ENCODE results near the gene GGT5.
"Not testable (repeated sequence)": the region's sequence is repeated elsewhere in the genome, so short reads cannot be mapped to it uniquely, and the experiment has no call there.

The GGT5 gene

DNA sequence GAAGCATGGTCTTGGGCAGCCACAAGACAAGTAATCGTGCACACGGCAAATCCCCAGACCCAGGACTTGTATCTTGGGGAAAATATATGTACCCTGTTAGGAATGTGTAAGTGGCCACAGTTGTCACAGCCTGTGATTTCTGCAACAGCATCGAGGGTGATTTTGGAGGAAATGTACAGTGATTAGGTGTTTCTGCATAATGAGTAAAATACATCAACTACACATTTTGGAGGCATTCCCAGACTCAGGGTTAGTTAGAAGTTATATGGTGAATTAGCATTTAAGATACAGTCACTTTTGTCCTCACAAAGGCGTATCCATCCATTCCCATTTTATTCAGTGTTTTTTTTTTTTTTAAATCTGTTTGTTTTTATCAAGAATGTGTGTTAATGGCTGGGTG lies 35.2 kb downstream of the GGT5 start:
- Histone ChIP-seq H3K27ac (no peak overlapping the region), H3K9ac (ENCODE audit: insufficient read length) (no peak overlapping the region), H3K9me3 (ENCODE audit: low read depth, low read length) (no peaks in the 10 kb centered on the region), H3K4me3 (no peak overlapping the region), H3K36me3 (ENCODE audit: insufficient read depth, low read length) (no peaks in the 10 kb centered on the region)
- no peak for TF ChIP-seq POLR2AphosphoS5 (IDR thresholded peaks at IDR 0.05; ENCODE audit: borderline replicate concordance, low read depth, low read length)
- no peak for TF ChIP-seq EZH2 (IDR thresholded peaks at IDR 0.05)
- TF ChIP-seq FOXP2 (optimal IDR thresholded peaks at IDR 0.05; ENCODE audit: control extremely low read depth, extremely low read length, insufficient read depth) = no peak
- DNase-seq (ENCODE audit: low read depth, low spot score) = no peak

DNA sequence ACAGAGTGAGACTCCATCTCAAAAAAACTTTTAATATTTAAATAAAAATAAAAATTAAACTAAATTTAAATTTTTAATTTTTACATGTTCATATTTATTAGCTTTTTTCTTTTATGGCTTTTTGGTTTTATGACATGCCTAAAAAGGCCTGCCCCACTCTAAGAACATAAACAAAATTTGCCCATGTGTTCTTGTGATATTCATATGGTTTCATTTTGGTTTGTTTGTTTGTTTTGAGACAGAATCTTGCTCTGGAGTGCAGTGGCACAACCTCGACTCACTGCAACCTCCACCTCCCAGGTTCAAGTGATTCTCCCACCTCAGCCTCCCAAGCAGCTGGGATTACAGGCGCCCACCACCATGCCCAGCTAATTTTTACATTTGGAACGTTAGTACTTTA lies 35.9 kb downstream of the GGT5 start:
- no peak overlapping the region for H3K27ac ChIP-seq
- TF ChIP-seq FOXP2 (optimal IDR thresholded peaks at IDR 0.05; ENCODE audit: control extremely low read depth, extremely low read length, insufficient read depth) = no peak
- no peak for TF ChIP-seq EZH2 (IDR thresholded peaks at IDR 0.05)
- TF ChIP-seq POLR2AphosphoS5 (IDR thresholded peaks at IDR 0.05; ENCODE audit: borderline replicate concordance, low read depth, low read length) = no peak
- H3K9me3 ChIP-seq (ENCODE audit: low read depth, low read length) = no peaks in the 10 kb centered on the region
- H3K9ac ChIP-seq (ENCODE audit: insufficient read length) = no peak overlapping the region
- no peak for DNase-seq (ENCODE audit: low read depth, low spot score)
- no peaks in the 10 kb centered on the region for H3K36me3 ChIP-seq (ENCODE audit: insufficient read depth, low read length)
- H3K4me3 ChIP-seq = no peak overlapping the region

DNA sequence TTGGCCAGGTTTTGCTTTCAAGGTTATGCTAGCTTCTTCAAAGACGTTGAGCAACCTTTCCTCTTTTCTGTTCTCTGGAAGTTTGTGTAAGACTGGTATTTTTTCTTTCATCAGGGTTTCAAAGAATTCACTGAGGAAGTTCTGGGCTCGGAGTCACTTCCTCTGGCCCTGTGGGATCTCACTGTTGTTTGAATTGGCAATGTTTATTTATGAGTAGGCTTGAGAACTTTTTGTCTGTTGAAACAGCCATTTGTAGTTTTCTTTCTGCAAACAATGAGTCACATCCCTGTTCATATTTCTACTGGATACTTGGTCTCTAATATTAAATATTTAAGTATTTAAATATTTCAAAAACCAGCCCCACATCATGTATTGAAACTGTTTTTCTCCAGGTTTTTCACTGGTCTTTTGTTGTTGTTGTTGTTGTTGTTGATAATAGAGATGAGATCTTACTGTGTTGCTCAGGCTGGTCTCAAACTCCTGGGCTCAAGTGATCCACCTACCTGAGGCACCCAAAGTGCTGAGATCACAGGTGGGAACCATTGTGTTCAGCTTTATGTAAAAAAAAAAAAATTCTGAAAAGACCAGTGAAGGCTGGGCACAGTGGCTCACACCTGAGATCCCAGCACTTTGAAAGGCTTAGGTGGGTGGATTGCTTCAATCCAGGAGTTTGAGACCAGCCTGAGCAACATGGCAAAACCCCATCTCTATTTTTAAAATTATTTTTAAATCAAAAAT lies 36.7 kb downstream of the GGT5 start:
- Histone ChIP-seq H3K9ac (ENCODE audit: insufficient read length) (no peak overlapping the region), H3K4me3 (no peak overlapping the region), H3K36me3 (ENCODE audit: insufficient read depth, low read length) (no peaks in the 10 kb centered on the region), H3K27ac (0 out of 2 replicates have a peak overlapping the region, but pooled peaks have one; percentile 35), H3K9me3 (ENCODE audit: low read depth, low read length) (no peaks in the 10 kb centered on the region)
- DNase-seq (ENCODE audit: low read depth, low spot score) = no peak
- TF ChIP-seq FOXP2 (optimal IDR thresholded peaks at IDR 0.05; ENCODE audit: control extremely low read depth, extremely low read length, insufficient read depth) = no peak
- no peak for TF ChIP-seq POLR2AphosphoS5 (IDR thresholded peaks at IDR 0.05; ENCODE audit: borderline replicate concordance, low read depth, low read length)
- no peak for TF ChIP-seq EZH2 (IDR thresholded peaks at IDR 0.05)

DNA sequence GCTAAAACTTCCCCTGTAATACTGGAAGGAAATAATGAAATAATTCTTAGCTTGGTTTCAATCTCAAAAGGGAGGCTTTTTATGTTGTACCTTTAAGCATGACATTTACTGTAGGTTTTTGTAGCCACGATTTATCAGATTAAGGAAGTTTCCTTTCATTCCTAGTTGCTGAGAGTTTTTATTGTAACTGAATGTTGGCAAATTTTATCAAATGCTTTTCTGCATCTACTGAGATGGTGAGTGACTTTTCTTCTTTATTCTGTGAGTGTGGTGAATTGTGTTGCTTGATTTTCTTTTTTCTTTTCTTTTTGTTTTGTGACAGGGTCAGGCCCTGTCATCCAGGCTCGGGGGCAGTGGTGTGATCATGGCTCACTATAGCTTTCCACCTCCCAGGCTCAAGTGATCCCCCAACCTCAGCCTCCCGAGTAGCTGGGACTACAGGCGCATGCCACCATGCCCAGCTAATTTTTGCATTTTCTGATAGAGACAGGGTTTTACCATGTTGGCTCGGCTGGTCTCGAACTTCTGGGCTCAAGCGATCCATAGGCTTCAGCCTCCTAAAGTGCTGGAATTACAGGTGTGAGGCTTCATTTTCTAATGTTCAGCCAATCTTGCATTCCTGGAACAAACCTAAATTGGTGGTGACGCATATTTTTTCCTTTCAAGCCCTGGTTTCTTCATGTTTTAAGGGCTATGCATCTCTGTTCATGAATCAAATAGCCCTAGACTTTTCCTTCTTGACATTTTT lies 37.4 kb downstream of the GGT5 start:
- TF ChIP-seq POLR2AphosphoS5 (IDR thresholded peaks at IDR 0.05; ENCODE audit: borderline replicate concordance, low read depth, low read length) (no peak), FOXP2 (optimal IDR thresholded peaks at IDR 0.05; ENCODE audit: control extremely low read depth, extremely low read length, insufficient read depth) (no peak), EZH2 (IDR thresholded peaks at IDR 0.05) (no peak)
- no peaks in the 10 kb centered on the region for H3K9me3 ChIP-seq (ENCODE audit: low read depth, low read length)
- H3K36me3 ChIP-seq (ENCODE audit: insufficient read depth, low read length) = no peaks in the 10 kb centered on the region
- H3K4me3 ChIP-seq = no peak overlapping the region
- no peak overlapping the region for H3K9ac ChIP-seq (ENCODE audit: insufficient read length)
- DNase-seq (ENCODE audit: low read depth, low spot score) = no peak
- H3K27ac ChIP-seq = 0 out of 2 replicates have a peak overlapping the region, but pooled peaks have one; percentile 35

DNA sequence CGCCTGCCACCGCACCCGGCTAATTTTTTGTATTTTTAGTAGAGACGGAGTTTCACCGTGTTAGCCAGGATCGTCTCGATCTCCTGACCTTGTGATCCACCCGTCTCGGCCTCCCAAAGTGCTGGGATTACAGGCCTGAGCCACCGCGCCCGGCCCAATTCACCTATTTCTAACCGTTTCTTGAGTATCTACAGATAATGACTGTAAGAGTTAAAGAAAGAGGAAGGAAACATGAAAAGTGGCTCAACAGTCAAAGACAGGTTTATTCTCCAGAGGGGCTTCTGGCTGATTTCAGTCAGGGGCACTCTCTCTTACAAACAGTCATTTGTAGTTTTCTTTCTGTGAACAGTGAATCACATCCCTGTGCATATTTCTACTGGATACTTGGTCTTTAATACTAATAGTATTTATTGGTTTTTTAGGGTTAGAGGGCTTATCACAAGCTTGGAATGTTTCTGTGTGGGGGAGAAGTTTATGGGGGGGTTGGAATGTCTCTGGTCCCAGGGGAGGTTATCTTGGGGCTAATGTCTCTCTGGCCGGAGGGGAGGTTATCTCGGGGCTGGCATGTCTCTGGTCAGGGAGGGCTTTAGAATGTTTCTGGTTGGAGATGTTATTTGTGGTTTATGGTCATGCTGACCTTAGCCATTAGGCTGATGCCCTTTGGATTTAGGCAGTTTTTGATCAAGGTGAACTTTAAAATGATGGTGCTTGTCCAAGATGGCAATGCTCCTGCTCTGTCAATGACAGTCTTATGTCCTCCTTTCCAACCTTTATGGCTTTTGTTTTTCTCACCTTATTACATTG lies 38.2 kb downstream of the GGT5 start:
- not testable (repeated sequence) for DNase-seq (ENCODE audit: low read depth, low spot score); H3K4me3 ChIP-seq; H3K36me3 ChIP-seq (ENCODE audit: insufficient read depth, low read length); H3K9me3 ChIP-seq (ENCODE audit: low read depth, low read length); H3K9ac ChIP-seq (ENCODE audit: insufficient read length); H3K27ac ChIP-seq

DNA sequence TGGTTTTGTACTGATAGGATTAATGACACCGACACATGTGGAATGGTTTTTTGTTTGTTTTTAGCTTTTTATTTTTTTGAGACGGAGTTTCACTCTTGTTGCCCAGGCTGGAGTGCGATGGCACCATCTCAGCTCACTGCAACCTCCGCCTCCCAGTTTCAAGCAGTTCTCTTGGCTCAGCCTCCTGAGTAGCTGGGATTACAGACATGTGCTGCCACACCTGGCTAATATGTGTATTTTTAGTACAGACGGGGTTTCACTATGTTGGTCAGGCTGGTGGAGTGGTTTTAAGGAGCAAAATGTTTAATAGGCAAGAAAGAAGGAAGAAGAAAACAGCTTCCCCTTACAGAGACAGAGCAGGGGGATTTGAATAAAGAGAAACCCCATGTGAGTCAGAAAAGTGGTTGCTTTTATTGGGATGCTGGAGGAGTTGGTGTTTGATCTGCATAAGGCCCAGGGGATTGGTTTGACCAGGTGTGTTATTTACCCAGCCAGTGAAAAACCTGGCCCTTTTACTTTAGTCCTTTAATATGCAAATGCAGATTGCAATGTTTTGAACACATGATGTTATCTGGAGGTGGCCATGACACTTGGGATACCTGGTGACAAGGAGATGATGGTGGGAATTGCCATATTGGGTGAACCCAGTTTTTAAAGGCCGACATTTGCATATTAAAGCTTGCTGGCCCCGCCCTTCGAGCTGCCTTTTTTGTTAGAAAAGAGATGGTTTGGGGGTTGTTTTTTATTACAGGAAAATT lies 39.3 kb downstream of the GGT5 start:
- no peaks in the 10 kb centered on the region for H3K9me3 ChIP-seq (ENCODE audit: low read depth, low read length)
- no peaks in the 10 kb centered on the region for H3K36me3 ChIP-seq (ENCODE audit: insufficient read depth, low read length)
- no peak overlapping the region for H3K9ac ChIP-seq (ENCODE audit: insufficient read length)
- no peak for DNase-seq (ENCODE audit: low read depth, low spot score)
- TF ChIP-seq EZH2 (IDR thresholded peaks at IDR 0.05) (no peak), POLR2AphosphoS5 (IDR thresholded peaks at IDR 0.05; ENCODE audit: borderline replicate concordance, low read depth, low read length) (no peak)
- H3K27ac ChIP-seq = no peak overlapping the region
- no peak overlapping the region for H3K4me3 ChIP-seq

DNA sequence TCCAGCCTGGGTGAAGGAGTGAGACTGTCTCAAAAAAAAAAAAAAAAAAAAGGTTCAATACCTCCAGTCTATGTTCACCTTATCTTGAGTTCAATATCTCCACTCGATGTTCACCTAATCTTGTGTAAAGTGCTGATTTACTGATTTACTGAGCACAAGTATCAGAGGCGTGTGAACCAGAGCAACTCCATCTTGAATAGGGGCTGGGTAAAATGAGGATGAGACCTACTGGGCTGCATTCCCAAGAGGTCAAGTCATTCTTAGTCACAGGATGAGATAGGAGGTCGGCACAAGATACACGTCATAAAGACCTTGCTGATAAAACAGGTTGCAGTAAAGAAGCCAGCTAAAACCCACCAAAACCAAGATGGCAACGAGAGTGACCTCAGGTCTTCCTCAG lies 41.0 kb downstream of the GGT5 start:
- not testable (repeated sequence) for H3K36me3 ChIP-seq (ENCODE audit: insufficient read depth, low read length); H3K9me3 ChIP-seq (ENCODE audit: low read depth, low read length); H3K27ac ChIP-seq; H3K4me3 ChIP-seq; H3K9ac ChIP-seq (ENCODE audit: insufficient read length); DNase-seq (ENCODE audit: low read depth, low spot score)
